HL-60 (cell line): ENCODE data around the gene ZNF275.

Experiments
- CTCF ChIP-seq: IDR thresholded peaks from one replicate; pipeline ENCODE4 v1.5.1; 2011; ENCODE audit warnings: low read length, control low read depth, inconsistent platforms; ENCODE audit not compliant: insufficient read depth
- GABPA ChIP-seq: IDR thresholded peaks from 2 replicates; pipeline ENCODE4 v1.6.1; 2012; ENCODE audit warnings: low read depth
- POLR2AphosphoS5 ChIP-seq: IDR thresholded peaks from 2 replicates; pipeline ENCODE4 v1.6.1; 2012; ENCODE audit warnings: low read depth
- SPI1 ChIP-seq: IDR thresholded peaks from 2 replicates; pipeline ENCODE4 v1.6.1; 2012; ENCODE audit warnings: low read depth, mild to moderate bottlenecking, borderline replicate concordance
- TF ChIP-seq, protein P1 (sequence below): IDR thresholded peaks from 2 replicates; pipeline ENCODE4 v1.6.1; 2012; ENCODE audit warnings: low read depth; ENCODE audit not compliant: insufficient replicate concordance

- peak; percentile 2 for TF ChIP-seq CTCF
- TF ChIP-seq, protein P1, sequence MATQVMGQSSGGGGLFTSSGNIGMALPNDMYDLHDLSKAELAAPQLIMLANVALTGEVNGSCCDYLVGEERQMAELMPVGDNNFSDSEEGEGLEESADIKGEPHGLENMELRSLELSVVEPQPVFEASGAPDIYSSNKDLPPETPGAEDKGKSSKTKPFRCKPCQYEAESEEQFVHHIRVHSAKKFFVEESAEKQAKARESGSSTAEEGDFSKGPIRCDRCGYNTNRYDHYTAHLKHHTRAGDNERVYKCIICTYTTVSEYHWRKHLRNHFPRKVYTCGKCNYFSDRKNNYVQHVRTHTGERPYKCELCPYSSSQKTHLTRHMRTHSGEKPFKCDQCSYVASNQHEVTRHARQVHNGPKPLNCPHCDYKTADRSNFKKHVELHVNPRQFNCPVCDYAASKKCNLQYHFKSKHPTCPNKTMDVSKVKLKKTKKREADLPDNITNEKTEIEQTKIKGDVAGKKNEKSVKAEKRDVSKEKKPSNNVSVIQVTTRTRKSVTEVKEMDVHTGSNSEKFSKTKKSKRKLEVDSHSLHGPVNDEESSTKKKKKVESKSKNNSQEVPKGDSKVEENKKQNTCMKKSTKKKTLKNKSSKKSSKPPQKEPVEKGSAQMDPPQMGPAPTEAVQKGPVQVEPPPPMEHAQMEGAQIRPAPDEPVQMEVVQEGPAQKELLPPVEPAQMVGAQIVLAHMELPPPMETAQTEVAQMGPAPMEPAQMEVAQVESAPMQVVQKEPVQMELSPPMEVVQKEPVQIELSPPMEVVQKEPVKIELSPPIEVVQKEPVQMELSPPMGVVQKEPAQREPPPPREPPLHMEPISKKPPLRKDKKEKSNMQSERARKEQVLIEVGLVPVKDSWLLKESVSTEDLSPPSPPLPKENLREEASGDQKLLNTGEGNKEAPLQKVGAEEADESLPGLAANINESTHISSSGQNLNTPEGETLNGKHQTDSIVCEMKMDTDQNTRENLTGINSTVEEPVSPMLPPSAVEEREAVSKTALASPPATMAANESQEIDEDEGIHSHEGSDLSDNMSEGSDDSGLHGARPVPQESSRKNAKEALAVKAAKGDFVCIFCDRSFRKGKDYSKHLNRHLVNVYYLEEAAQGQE, result no peak
- no peak for TF ChIP-seq POLR2AphosphoS5
- no peak for TF ChIP-seq SPI1
- no peak for TF ChIP-seq GABPA
These were observed 66.5 kb downstream of the ZNF275 start for GRCh38 chrX:153400146-153401132.
